ENCODE results near the gene JAK1.

JAK1 gene

DNA sequence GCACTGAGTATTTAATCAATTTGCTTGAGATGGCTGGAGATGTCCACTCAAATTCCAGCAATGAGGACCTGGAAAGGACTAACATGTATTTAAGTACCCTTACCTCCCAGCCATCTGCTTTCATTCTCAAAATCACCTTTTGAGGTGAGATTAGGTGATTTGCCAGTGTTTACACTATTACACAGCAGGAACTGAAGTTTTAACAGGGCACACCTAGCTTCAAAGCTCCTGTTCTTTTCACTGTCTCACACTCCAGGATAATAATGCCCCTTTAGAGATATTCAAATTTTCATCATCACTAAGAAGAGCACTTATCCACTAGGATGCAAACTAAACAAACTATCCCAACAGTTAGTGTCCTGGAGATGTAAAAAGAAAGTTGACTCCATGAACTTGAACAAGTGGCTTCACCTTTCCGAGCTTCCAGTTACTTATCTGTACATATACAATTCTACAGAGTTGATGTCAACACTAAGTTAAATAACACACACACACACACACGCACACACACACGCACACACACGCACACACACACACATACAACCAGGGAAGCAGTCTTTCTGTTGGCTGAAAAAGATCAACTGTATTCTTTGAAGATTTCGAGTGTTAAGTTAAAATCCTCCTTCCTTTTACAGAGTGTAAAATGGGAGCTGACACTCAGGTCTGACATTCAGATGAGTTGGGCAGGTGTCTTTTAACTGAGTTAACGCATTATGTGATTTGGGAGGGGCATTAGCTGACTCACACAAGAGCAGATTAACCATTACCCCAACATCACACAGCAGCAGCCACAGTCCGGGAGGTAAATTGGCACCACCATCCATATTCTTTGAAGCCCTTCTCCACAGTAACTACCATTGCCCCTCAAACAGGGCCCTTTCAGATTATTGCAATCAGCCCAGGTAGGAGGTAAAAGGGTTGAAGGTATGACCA lies 15.5 kb upstream of the JAK1 start:
- H3K36me3 ChIP-seq (replicated peaks; ENCODE audit: insufficient read depth, low read length) = no peaks in the 10 kb centered on the region
- no peaks in the 10 kb centered on the region for H3F3A ChIP-seq (ENCODE audit: insufficient read depth, low read length)
- TF ChIP-seq EZH2 (optimal IDR thresholded peaks at IDR 0.05; ENCODE audit: low read depth, low read length) = no peak
- no peak for TF ChIP-seq CTCF (IDR thresholded peaks at IDR 0.05; ENCODE audit: low read length)
- TF ChIP-seq EZH2phosphoT487 (IDR thresholded peaks at IDR 0.05; ENCODE audit: low read length) = no peak
- no peak for DNase-seq
- no peaks in the 10 kb centered on the region for H3K27me3 ChIP-seq (replicated peaks; ENCODE audit: insufficient read depth, low read length)
- peaks cover 5% of the 10 kb centered on the region for H3K4me1 ChIP-seq (ENCODE audit: low read length)
- H3K9ac ChIP-seq (ENCODE audit: low read length) = no peak overlapping the region
- no peaks in the 10 kb centered on the region for H3K9me3 ChIP-seq (replicated peaks; ENCODE audit: insufficient read depth, low read length)
- no peak overlapping the region for H2AFZ ChIP-seq (ENCODE audit: low read length)
- H3K27ac ChIP-seq (ENCODE audit: low read length) = no peak overlapping the region
- H4K20me1 ChIP-seq (ENCODE audit: insufficient read depth, low read length) = no peaks in the 10 kb centered on the region
- no peak overlapping the region for H3K4me2 ChIP-seq (ENCODE audit: low read depth, low read length)
- H3K79me2 ChIP-seq (ENCODE audit: low read length) = no peaks in the 10 kb centered on the region
- no peak overlapping the region for H3K4me3 ChIP-seq (ENCODE audit: low read length)
- H3K9me2 ChIP-seq (replicated peaks; ENCODE audit: insufficient read depth, low read length) = no peaks in the 10 kb centered on the region

DNA sequence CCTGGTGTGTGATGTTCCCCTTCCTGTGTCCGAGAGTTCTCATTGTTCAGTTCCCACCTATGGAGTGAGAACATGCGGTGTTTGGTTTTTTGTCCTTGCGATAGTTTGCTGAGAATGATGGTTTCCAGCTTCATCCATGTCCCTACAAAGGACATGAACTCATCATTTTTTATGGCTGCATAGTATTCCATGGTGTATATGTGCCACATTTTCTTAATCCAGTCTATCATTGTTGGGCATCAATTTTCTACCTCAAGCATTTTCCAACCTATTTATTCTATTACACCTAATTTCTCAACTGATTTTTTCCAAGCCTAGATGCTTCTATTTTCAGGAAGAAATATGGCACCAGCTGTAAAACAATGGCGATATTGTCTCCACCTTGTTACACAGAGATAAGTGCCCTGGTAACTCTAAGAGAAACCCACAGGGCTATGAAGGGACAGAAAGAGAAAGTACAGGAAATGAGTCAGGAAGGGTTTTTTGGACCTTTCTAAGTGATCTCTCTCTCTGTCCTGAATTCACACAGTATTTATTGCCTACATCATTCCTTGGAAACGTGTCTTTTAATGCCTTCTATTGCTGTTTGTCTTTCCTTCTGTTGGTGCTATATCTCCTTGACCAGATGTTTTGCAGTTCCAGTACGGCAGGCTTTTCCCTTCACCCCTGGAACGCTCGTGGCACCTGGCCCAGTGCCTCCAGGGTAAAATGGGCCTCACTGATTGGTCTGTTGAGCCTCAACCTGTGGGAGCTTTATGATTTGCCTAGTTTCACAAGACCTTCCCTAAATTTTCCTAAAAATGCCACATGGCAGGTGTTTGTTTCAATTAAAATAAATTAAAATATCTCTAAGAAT lies 14.6 kb upstream of the JAK1 start:
- Histone ChIP-seq H3K4me1 (ENCODE audit: low read length) (peaks cover 4% of the 10 kb centered on the region), H3K4me2 (ENCODE audit: low read depth, low read length) (no peak overlapping the region), H2AFZ (ENCODE audit: low read length) (no peak overlapping the region), H3F3A (ENCODE audit: insufficient read depth, low read length) (no peaks in the 10 kb centered on the region), H3K4me3 (ENCODE audit: low read length) (no peak overlapping the region), H3K27me3 (replicated peaks; ENCODE audit: insufficient read depth, low read length) (no peaks in the 10 kb centered on the region), H3K9me3 (replicated peaks; ENCODE audit: insufficient read depth, low read length) (no peaks in the 10 kb centered on the region), H3K9ac (ENCODE audit: low read length) (no peak overlapping the region), H3K36me3 (replicated peaks; ENCODE audit: insufficient read depth, low read length) (no peaks in the 10 kb centered on the region), H3K27ac (ENCODE audit: low read length) (no peak overlapping the region), H3K9me2 (replicated peaks; ENCODE audit: insufficient read depth, low read length) (no peaks in the 10 kb centered on the region), H3K79me2 (ENCODE audit: low read length) (no peaks in the 10 kb centered on the region), H4K20me1 (ENCODE audit: insufficient read depth, low read length) (no peaks in the 10 kb centered on the region)
- no peak for DNase-seq
- no peak for TF ChIP-seq EZH2 (optimal IDR thresholded peaks at IDR 0.05; ENCODE audit: low read depth, low read length)
- no peak for TF ChIP-seq CTCF (IDR thresholded peaks at IDR 0.05; ENCODE audit: low read length)
- TF ChIP-seq EZH2phosphoT487 (IDR thresholded peaks at IDR 0.05; ENCODE audit: low read length) = no peak

GRCh38 chr1:64979358-64979757 lies 13.0 kb upstream of the JAK1 start:
- Histone ChIP-seq H3K4me2 (ENCODE audit: low read depth, low read length) (no peak overlapping the region), H3F3A (ENCODE audit: insufficient read depth, low read length) (no peaks in the 10 kb centered on the region), H3K36me3 (replicated peaks; ENCODE audit: insufficient read depth, low read length) (no peaks in the 10 kb centered on the region), H3K4me1 (ENCODE audit: low read length) (peaks cover 4% of the 10 kb centered on the region), H3K79me2 (ENCODE audit: low read length) (no peaks in the 10 kb centered on the region), H3K9ac (ENCODE audit: low read length) (no peak overlapping the region), H3K4me3 (ENCODE audit: low read length) (no peak overlapping the region), H4K20me1 (ENCODE audit: insufficient read depth, low read length) (no peaks in the 10 kb centered on the region), H3K9me3 (replicated peaks; ENCODE audit: insufficient read depth, low read length) (no peaks in the 10 kb centered on the region), H2AFZ (ENCODE audit: low read length) (no peak overlapping the region), H3K9me2 (replicated peaks; ENCODE audit: insufficient read depth, low read length) (no peaks in the 10 kb centered on the region), H3K27me3 (replicated peaks; ENCODE audit: insufficient read depth, low read length) (no peaks in the 10 kb centered on the region), H3K27ac (ENCODE audit: low read length) (no peak overlapping the region)
- TF ChIP-seq CTCF (IDR thresholded peaks at IDR 0.05; ENCODE audit: low read length) (no peak), EZH2 (optimal IDR thresholded peaks at IDR 0.05; ENCODE audit: low read depth, low read length) (no peak), EZH2phosphoT487 (IDR thresholded peaks at IDR 0.05; ENCODE audit: low read length) (no peak)
- no peak for DNase-seq

Measured in MM.1S (cell line).